Smooth muscle cell (in vitro differentiated cells): ENCODE results near the gene PTRHD1. TPM values are rescaled to one million over a fixed set of nuclear protein-coding genes. Genes with fewer than 3 reads are reported as not detected.

Experiments used
- DNase-seq: peaks from one replicate; lab custom pipeline; 2025; ENCODE audit not compliant: unreplicated experiment; lab: John Stamatoyannopoulos, UW
- H2AFZ ChIP-seq: fragments of 200-600 bp; sonication (generic); 2 replicates; pipeline ENCODE4 v1.6.0; 2016; ENCODE audit warnings: antibody characterized with exemption, low read depth, mild to moderate bottlenecking
- H3F3A ChIP-seq: fragments of 200-600 bp; sonication (generic); 2 replicates; pipeline ENCODE4 v1.6.0; 2017; ENCODE audit warnings: antibody characterized with exemption, low read depth
- H3K27ac ChIP-seq: fragments of 200-600 bp; sonication (generic); 2 replicates; pipeline ENCODE4 v1.5.1; 2016; ENCODE audit warnings: low read depth, mild to moderate bottlenecking
- H3K27me3 ChIP-seq: fragments of 200-600 bp; sonication (generic); 2 replicates; pipeline ENCODE4 v1.6.1; 2016; ENCODE audit warnings: low read depth, mild to moderate bottlenecking
- H3K36me3 ChIP-seq: fragments of 200-600 bp; sonication (generic); 2 replicates; pipeline ENCODE4 v1.5.1; 2016; ENCODE audit warnings: low read depth
- H3K4me1 ChIP-seq: fragments of 200-600 bp; sonication (generic); 2 replicates; pipeline ENCODE4 v1.5.1; 2016; ENCODE audit warnings: low read depth
- H3K4me2 ChIP-seq: fragments of 200-600 bp; sonication (generic); 2 replicates; pipeline ENCODE4 v1.6.0; 2016; ENCODE audit warnings: mild to moderate bottlenecking
- H3K4me3 ChIP-seq: fragments of 200-600 bp; sonication (generic); 2 replicates; pipeline ENCODE4 v1.5.1; 2016; ENCODE audit warnings: mild to moderate bottlenecking
- H3K79me2 ChIP-seq: fragments of 200-600 bp; sonication (generic); 2 replicates; pipeline ENCODE4 v1.6.0; 2016; ENCODE audit warnings: low read depth, mild to moderate bottlenecking
- H3K9ac ChIP-seq: fragments of 200-600 bp; sonication (generic); 2 replicates; pipeline ENCODE4 v1.6.0; 2016; ENCODE audit warnings: low read depth
- H3K9me3 ChIP-seq: fragments of 200-600 bp; sonication (generic); replicated peaks from 2 replicates; pipeline ENCODE4 v1.5.1; 2016; ENCODE audit warnings: low read depth
- H4K20me1 ChIP-seq: fragments of 200-600 bp; sonication (generic); 2 replicates; pipeline ENCODE4 v1.6.0; 2016; ENCODE audit warnings: low read depth
- CTCF ChIP-seq: fragments of 200-600 bp; sonication (generic); IDR thresholded peaks from 2 replicates; pipeline ENCODE4 v1.5.1; 2017; ENCODE audit warnings: borderline replicate concordance, mild to moderate bottlenecking, antibody characterized with exemption; ENCODE audit not compliant: insufficient read depth, poor library complexity, severe bottlenecking
- WGBS: methylation state at CpG from one replicate; pipeline ENCODE4 v1.1.7; 2016; ENCODE audit warnings: low lambda C conversion rate; 5-methylcytosine and 5-hydroxymethylcytosine counted together
- polyA plus RNA-seq: library from polyadenylated mRNA; unstranded; fragments of >200 nt; fragmentation: Nextera tagmentation; extraction: Ambion mirVana; gene quantifications from 2 replicates; pipeline ENCODE4 v1.2.1, GENCODE V29; 2016
- total RNA-seq: library from RNA; depleted of rRNA; stranded (reverse); fragments of >200 nt; gene quantifications from 2 replicates; pipeline ENCODE4 v1.2.3, GENCODE V29; 2014

PTRHD1 gene
- total and polyA plus RNA-seq, 2 experiments from 2014 or later: 25.1 to 38.7 TPM

- Histone ChIP-seq H3K9ac (no peak overlapping the region), H4K20me1 (no peaks in the 10 kb centered on the region), H3K27ac (no peak overlapping the region), H3K9me3 (no peaks in the 10 kb centered on the region), H3K79me2 (no peaks in the 10 kb centered on the region), H3K4me1 (peaks cover 12% of the 10 kb centered on the region), H3K36me3 (no peaks in the 10 kb centered on the region), H3F3A (no peaks in the 10 kb centered on the region), H3K4me3 (no peak overlapping the region), H2AFZ (no peak overlapping the region), H3K4me2 (no peak overlapping the region), H3K27me3 (no peaks in the 10 kb centered on the region)
- TF ChIP-seq CTCF: no peak
- 93% methylated on average over 8 of the region's 14 CpGs for WGBS
- no peak for DNase-seq
Observed at GRCh38 chr2:24832073-24832461, 38.9 kb upstream of the PTRHD1 start.

- Histone ChIP-seq H3K27me3 (no peaks in the 10 kb centered on the region), H3K9me3 (no peaks in the 10 kb centered on the region), H3K4me2 (no peak overlapping the region), H3F3A (no peaks in the 10 kb centered on the region), H2AFZ (no peak overlapping the region), H3K27ac (no peak overlapping the region), H4K20me1 (no peaks in the 10 kb centered on the region), H3K9ac (no peak overlapping the region), H3K36me3 (no peaks in the 10 kb centered on the region), H3K79me2 (no peaks in the 10 kb centered on the region), H3K4me1 (peaks cover 12% of the 10 kb centered on the region), H3K4me3 (no peak overlapping the region)
- WGBS: 97% methylated on average over 10 of the region's 18 CpGs
- TF ChIP-seq CTCF: no peak
- no peak for DNase-seq
Observed at GRCh38 chr2:24831221-24832072, 38.3 kb upstream of the PTRHD1 start.

- Histone ChIP-seq H2AFZ (no peak overlapping the region), H3K79me2 (no peaks in the 10 kb centered on the region), H3K9ac (no peak overlapping the region), H3K27me3 (no peaks in the 10 kb centered on the region), H3K9me3 (no peaks in the 10 kb centered on the region), H4K20me1 (no peaks in the 10 kb centered on the region), H3K4me3 (no peak overlapping the region), H3K4me1 (peaks cover 12% of the 10 kb centered on the region), H3K27ac (no peak overlapping the region), H3K4me2 (no peak overlapping the region), H3K36me3 (no peaks in the 10 kb centered on the region), H3F3A (no peaks in the 10 kb centered on the region)
- DNase-seq: no peak
- TF ChIP-seq CTCF: no peak
- WGBS: 96% methylated on average over 12 of the region's 12 CpGs
Observed at GRCh38 chr2:24830786-24831185, 37.6 kb upstream of the PTRHD1 start.

- no peak overlapping the region for H2AFZ ChIP-seq
- 92% methylated on average over 5 of the region's 5 CpGs for WGBS
- H3K4me1 ChIP-seq: peaks cover 12% of the 10 kb centered on the region
Observed at GRCh38 chr2:24830351-24830750, 37.2 kb upstream of the PTRHD1 start.

More at GRCh38 chr2:24830351-24830750, 37.2 kb upstream of the PTRHD1 start:
- Histone ChIP-seq H3K27ac (no peak overlapping the region), H3K9me3 (no peaks in the 10 kb centered on the region), H3K27me3 (no peaks in the 10 kb centered on the region), H3K9ac (no peak overlapping the region), H4K20me1 (no peaks in the 10 kb centered on the region), H3K79me2 (no peaks in the 10 kb centered on the region), H3F3A (no peaks in the 10 kb centered on the region), H3K4me3 (no peak overlapping the region), H3K36me3 (no peaks in the 10 kb centered on the region), H3K4me2 (no peak overlapping the region)
- DNase-seq: no peak
- TF ChIP-seq CTCF: no peak
